Endothelial cell of umbilical vein (primary cell): ENCODE data around the gene RABL6. TPM values are rescaled to one million over a fixed set of nuclear protein-coding genes. Genes with fewer than 3 reads are reported as not detected.

ENCODE experiments used
- BruUV-seq: library from RNA; stranded (reverse); fragments of 400-500 nt; replicated peaks from 2 replicates; lab custom pipeline; 2021; lab: Mats Ljungman, UMichigan
- CTCF ChIA-PET: fragments of 300-600, 350-600 bp; sonication (Branson Sonifier 250); formaldehyde crosslinking; loops from one replicate; lab custom pipeline; 2021; ENCODE audit warnings: antibody characterized with exemption, inconsistent platforms; lab: Charles Lee
- POLR2A ChIA-PET: fragments of 300-600, 350-600 bp; sonication (Branson Sonifier 250); formaldehyde crosslinking; loops from one replicate; lab custom pipeline; 2021; ENCODE audit warnings: antibody characterized with exemption, inconsistent platforms; lab: Charles Lee
- DNase-seq: peaks from one replicate; pipeline ENCODE4 v3.0.0-alpha.2; 2011; ENCODE audit warnings: low read depth, low spot score
- FAIRE-seq: peaks from 2 replicates; lab custom pipeline; 2011; peaks lifted over from hg19 to GRCh38; lab: Jason Lieb, UNC
- H2AFZ ChIP-seq: 2 replicates; pipeline ENCODE4 v1.6.0; 2012; ENCODE audit warnings: low read depth, low read length, control low read depth, inconsistent platforms
- H3K27ac ChIP-seq: 2 replicates; pipeline ENCODE4 v1.5.1; 2011; ENCODE audit warnings: low read depth, mild to moderate bottlenecking, control low read depth, low read length, moderate library complexity; ENCODE audit not compliant: insufficient read depth
- H3K27me3 ChIP-seq, 2 experiments: 2 replicates each; pipeline versions ENCODE4 v1.6.0 to v1.6.1; 2011; ENCODE audit warnings: low read length in 2 of 2, mixed read lengths in 1 of 2; ENCODE audit not compliant: control insufficient read depth in 2 of 2, insufficient read depth in 2 of 2
- H3K36me3 ChIP-seq, 2 experiments: 2 replicates in 1 of 2; 3 replicates in 1 of 2; pipeline ENCODE4 v1.5.1; 2011; ENCODE audit warnings: low read length in 2 of 2, mild to moderate bottlenecking in 1 of 2, moderate library complexity in 1 of 2; ENCODE audit not compliant: control insufficient read depth in 2 of 2, insufficient read depth in 2 of 2; ENCODE audit errors: extremely low read depth in 1 of 2
- H3K4me1 ChIP-seq: 3 replicates; pipeline ENCODE4 v1.5.1; 2011; ENCODE audit warnings: mild to moderate bottlenecking, low read length; ENCODE audit not compliant: control insufficient read depth, insufficient read depth; ENCODE audit errors: extremely low read depth
- H3K4me2 ChIP-seq: 2 replicates; pipeline ENCODE4 v1.6.1; 2011; ENCODE audit warnings: low read length, control low read depth, mixed read lengths; ENCODE audit not compliant: insufficient read depth
- H3K4me3 ChIP-seq, 3 experiments: fragments of 200-600 bp in 1 of 3; sonication (generic), shearing (Covaris generic) in 1 of 3; replicated peaks in 1 of 3; 2 replicates each; pipeline ENCODE4 v1.5.1; 2011 to 2016; ENCODE audit warnings: control low read depth in 3 of 3, low read length in 3 of 3, mild to moderate bottlenecking in 2 of 3, inconsistent platforms in 1 of 3, low read depth in 1 of 3, moderate library complexity in 1 of 3; ENCODE audit not compliant: insufficient read depth in 1 of 3
- H3K79me2 ChIP-seq: 2 replicates; pipeline ENCODE4 v1.6.0; 2012; ENCODE audit warnings: low read length, inconsistent platforms; ENCODE audit not compliant: control insufficient read depth, insufficient read depth
- H3K9ac ChIP-seq: replicated peaks from 2 replicates; pipeline ENCODE3; 2011; ENCODE audit warnings: low read length, control low read depth; ENCODE audit not compliant: insufficient read depth; ENCODE audit errors: extremely low read depth
- H3K9me1 ChIP-seq: replicated peaks from 3 replicates; pipeline ENCODE4 v1.6.0; 2011; ENCODE audit warnings: mild to moderate bottlenecking, low read length; ENCODE audit not compliant: control insufficient read depth, insufficient read depth; ENCODE audit errors: extremely low read depth
- H3K9me3 ChIP-seq: replicated peaks from 2 replicates; pipeline ENCODE4 v1.5.1; 2012; ENCODE audit warnings: low read length, inconsistent platforms; ENCODE audit not compliant: control insufficient read depth, insufficient read depth
- H4K20me1 ChIP-seq: replicated peaks from 2 replicates; pipeline ENCODE3; 2011; ENCODE audit warnings: mild to moderate bottlenecking, low read length; ENCODE audit not compliant: control insufficient read depth, insufficient read depth; ENCODE audit errors: extremely low read depth
- EZH2 ChIP-seq: IDR thresholded peaks from 2 replicates; pipeline ENCODE4 v1.6.1; 2012; ENCODE audit warnings: borderline replicate concordance, low read depth, mild to moderate bottlenecking, moderate library complexity, low read length, inconsistent platforms; ENCODE audit not compliant: severe bottlenecking
- FOS ChIP-seq: IDR thresholded peaks from 2 replicates; pipeline ENCODE4 v1.6.1; 2011; ENCODE audit warnings: mild to moderate bottlenecking, low read length, moderate library complexity, borderline replicate concordance; ENCODE audit not compliant: insufficient read depth
- GATA2 ChIP-seq: IDR thresholded peaks from 2 replicates; pipeline ENCODE4 v1.7.0; 2011; ENCODE audit warnings: low read depth, mild to moderate bottlenecking, moderate library complexity, mixed read lengths, low read length; ENCODE audit not compliant: insufficient read length, insufficient read depth
- JUN ChIP-seq: IDR thresholded peaks from 2 replicates; pipeline ENCODE4 v1.6.1; 2011; ENCODE audit warnings: borderline replicate concordance, low read depth; ENCODE audit not compliant: insufficient read length, insufficient read depth
- MYC ChIP-seq: IDR thresholded peaks from one replicate; pipeline ENCODE4 v1.6.1; 2011; ENCODE audit warnings: mild to moderate bottlenecking, low read depth, low read length
- POLR2A ChIP-seq: IDR thresholded peaks from 2 replicates; pipeline ENCODE4 v1.6.1; 2012; ENCODE audit warnings: low read depth, mild to moderate bottlenecking, control low read depth, low read length
- POLR2AphosphoS5 ChIP-seq: IDR thresholded peaks from 2 replicates; pipeline ENCODE4 v1.6.1; 2012; ENCODE audit warnings: low read depth, mild to moderate bottlenecking, control low read depth, low read length, moderate library complexity; ENCODE audit not compliant: insufficient read depth
- dilution Hi-C: fragments of 300-500 bp; cut with MboI; formaldehyde crosslinking; loops from one replicate; pipeline ENCODE4 v1.15.0; 2019; ENCODE audit warnings: low sequenced_read_pairs; ENCODE audit not compliant: extremely low pct_ligation_motif_present
- intact Hi-C: fragments of 100-400 bp; cut with micrococcal nuclease; formaldehyde crosslinking; loops from one replicate; pipeline ENCODE4 v1.10.0; 2022
- polyA plus RNA-seq, 4 experiments: library from polyadenylated mRNA; depleted of rRNA in 3 of 4; stranded (reverse) in 3 of 4; unstranded in 1 of 4; fragments of >200 nt; gene quantifications; 2 replicates each; pipeline versions ENCODE4 v1.2.1 to v1.2.3, GENCODE V29; 2011 to 2012; ENCODE audit warnings: missing spikeins in 1 of 4
- total RNA-seq: library from RNA; stranded (reverse); gene quantifications from 2 replicates; pipeline ENCODE4 v1.2.3, GENCODE V29; 2021
- TF ChIP-seq, protein P1 (sequence below), 2 donors: IDR thresholded peaks; 1 replicate in 1 of 2; 2 replicates in 1 of 2; pipeline ENCODE4 v1.5.1; 2011; ENCODE audit warnings: low read length in 2 of 2, mild to moderate bottlenecking in 2 of 2, moderate library complexity in 2 of 2, control low read depth in 1 of 2, inconsistent platforms in 1 of 2, low read depth in 1 of 2; ENCODE audit not compliant: insufficient read depth in 1 of 2; ENCODE audit errors: extremely low read depth in 1 of 2
- TF ChIP-seq, protein P2 (sequence below): IDR thresholded peaks from 2 replicates; pipeline ENCODE4 v1.6.1; 2011; ENCODE audit not compliant: insufficient read depth, insufficient read length

RABL6 gene
- total and polyA plus RNA-seq, 2 donors (not counting 3 experiments of a cell fraction or from before 2014, with no cell fraction given): 60.8 to 112 TPM

DNA sequence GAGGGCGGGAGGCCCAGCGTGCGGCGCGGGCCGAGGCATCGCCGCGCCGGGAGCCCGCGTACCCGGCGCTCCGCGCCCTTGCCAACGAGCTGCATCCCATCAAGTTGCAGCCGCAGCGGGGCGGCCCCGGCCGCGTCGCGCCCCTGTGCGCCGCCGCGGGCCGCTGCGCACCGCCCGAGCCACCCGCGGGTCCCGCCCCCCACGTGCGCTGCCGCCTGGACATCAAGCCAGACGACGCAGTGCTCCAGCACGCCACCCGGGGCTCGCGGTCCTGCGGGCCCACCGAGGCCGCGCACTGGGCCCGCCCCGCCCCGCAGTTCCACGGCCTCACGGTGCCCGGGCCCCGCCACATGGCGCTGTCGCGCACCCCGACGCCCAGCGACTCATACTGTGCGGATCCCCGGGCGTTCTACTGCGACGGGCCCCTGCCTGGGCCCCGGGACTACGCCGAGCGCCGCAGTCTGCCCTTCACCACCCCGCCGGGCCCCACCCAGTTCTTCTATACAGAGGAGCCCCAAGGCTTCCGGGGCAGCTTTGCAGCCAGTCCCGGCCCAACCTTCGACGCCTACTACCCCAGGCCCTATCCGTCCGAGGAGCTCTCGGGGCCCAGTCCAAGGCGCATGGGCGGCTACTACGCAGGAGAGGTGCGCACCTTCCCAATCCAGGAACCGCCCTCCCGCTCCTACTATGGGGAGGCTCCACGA, 37.2 kb downstream of the RABL6 start:
- ChIA-PET CTCF (interaction anchor here (0.6 to 1.4 kb wide), 3 partner anchors 10 to 190 kb away, joined by 3 to 4 read pairs (median 3); no protein-coding TSS in a partner anchor), POLR2A (no interaction called here)
- H3K4me3 ChIP-seq: no peak overlapping the region
- peaks cover 0 to 2% of the 10 kb centered on the region in 2 experiments for H3K36me3 ChIP-seq
- no peaks in the 10 kb centered on the region for H3K9me1 ChIP-seq
- peaks cover 10 to 28% of the 10 kb centered on the region in 2 experiments for H3K27me3 ChIP-seq
- no peak overlapping the region for H3K27ac ChIP-seq
- dilution Hi-C loops: no loop called here
- H3K79me2 ChIP-seq: no peaks in the 10 kb centered on the region
- H3K9ac ChIP-seq: no peak overlapping the region
- TF ChIP-seq POLR2AphosphoS5 (no peak), FOS (no peak), POLR2A (no peak), EZH2 (no peak), GATA2 (no peak), MYC (no peak), JUN (no peak)
- TF ChIP-seq, protein P1, sequence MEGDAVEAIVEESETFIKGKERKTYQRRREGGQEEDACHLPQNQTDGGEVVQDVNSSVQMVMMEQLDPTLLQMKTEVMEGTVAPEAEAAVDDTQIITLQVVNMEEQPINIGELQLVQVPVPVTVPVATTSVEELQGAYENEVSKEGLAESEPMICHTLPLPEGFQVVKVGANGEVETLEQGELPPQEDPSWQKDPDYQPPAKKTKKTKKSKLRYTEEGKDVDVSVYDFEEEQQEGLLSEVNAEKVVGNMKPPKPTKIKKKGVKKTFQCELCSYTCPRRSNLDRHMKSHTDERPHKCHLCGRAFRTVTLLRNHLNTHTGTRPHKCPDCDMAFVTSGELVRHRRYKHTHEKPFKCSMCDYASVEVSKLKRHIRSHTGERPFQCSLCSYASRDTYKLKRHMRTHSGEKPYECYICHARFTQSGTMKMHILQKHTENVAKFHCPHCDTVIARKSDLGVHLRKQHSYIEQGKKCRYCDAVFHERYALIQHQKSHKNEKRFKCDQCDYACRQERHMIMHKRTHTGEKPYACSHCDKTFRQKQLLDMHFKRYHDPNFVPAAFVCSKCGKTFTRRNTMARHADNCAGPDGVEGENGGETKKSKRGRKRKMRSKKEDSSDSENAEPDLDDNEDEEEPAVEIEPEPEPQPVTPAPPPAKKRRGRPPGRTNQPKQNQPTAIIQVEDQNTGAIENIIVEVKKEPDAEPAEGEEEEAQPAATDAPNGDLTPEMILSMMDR (IDR thresholded peaks at IDR 0.05; ENCODE audit: extremely low read depth in 1 of 2, insufficient read depth in 1 of 2, low read depth in 1 of 2, low read length in 2 of 2): no peak
- TF ChIP-seq, protein P2, sequence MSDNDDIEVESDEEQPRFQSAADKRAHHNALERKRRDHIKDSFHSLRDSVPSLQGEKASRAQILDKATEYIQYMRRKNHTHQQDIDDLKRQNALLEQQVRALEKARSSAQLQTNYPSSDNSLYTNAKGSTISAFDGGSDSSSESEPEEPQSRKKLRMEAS: no peak
- no peak for FAIRE-seq
- H3K4me1 ChIP-seq: peaks cover 9% of the 10 kb centered on the region
- no peaks in the 10 kb centered on the region for H4K20me1 ChIP-seq
- no peaks in the 10 kb centered on the region for H3K9me3 ChIP-seq
- no peak for DNase-seq
- no peak overlapping the region for H2AFZ ChIP-seq
- H3K4me2 ChIP-seq: no peak overlapping the region
- BruUV-seq: no TSS peak
- intact Hi-C loops: loop anchor here (5.0 kb wide), 3 partner anchors 38 to 152 kb away; partner anchors contain the start of genes CLIC3, RABL6 and TMEM141
